ENCODE data around the gene THAP4.

THAP4 gene, protein sequence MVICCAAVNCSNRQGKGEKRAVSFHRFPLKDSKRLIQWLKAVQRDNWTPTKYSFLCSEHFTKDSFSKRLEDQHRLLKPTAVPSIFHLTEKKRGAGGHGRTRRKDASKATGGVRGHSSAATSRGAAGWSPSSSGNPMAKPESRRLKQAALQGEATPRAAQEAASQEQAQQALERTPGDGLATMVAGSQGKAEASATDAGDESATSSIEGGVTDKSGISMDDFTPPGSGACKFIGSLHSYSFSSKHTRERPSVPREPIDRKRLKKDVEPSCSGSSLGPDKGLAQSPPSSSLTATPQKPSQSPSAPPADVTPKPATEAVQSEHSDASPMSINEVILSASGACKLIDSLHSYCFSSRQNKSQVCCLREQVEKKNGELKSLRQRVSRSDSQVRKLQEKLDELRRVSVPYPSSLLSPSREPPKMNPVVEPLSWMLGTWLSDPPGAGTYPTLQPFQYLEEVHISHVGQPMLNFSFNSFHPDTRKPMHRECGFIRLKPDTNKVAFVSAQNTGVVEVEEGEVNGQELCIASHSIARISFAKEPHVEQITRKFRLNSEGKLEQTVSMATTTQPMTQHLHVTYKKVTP

DNA sequence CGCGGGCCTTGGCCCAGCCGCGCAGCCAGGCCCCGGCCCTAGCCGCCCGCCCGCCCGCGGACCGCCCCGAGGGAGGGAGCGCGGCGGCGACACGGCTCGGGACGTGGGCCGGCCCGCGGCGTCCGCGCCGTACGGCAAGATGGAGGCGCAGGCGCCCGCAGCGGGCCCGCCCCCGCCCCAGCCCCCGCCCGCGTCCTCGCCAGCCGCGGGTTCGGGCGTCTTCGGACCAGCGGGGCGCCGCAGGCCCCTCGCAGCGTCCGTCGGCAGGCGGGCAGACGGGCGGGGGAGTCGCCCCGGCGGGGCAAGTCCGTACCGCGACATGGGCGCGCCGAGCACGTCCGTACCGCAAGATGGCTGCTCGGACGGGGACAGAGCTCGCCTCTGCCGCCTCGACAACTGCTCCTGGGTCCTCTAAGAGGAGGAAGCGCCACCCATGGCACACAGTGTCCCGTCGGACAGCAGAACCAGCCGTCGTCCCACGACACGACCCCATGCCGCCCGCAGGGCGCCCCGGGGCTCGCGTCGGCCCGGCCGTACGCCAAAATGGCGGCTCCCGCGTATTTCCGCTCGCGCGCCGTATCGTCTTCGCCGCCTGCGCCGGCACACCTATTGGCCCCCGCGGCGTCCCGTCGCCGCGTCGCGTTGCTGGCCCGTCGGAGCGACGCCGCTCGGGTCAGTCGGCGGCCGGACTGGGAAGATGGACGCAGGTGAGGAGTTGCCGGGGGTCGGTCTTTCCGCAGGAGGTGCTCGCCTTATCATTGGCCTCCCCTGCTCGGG, at the start of gene THAP4, which contains the start of gene ATG4B:
THAP4 (minus strand) TSS at position 141 of the 777 bp plus-strand sequence. CDS start 141 bp downstream, outside the sequence.
ATG4B (plus strand) TSS at position 676 of the 777 bp plus-strand sequence; CDS start at position 698, 22 bp downstream.
- FAIRE-seq = no peak

DNA sequence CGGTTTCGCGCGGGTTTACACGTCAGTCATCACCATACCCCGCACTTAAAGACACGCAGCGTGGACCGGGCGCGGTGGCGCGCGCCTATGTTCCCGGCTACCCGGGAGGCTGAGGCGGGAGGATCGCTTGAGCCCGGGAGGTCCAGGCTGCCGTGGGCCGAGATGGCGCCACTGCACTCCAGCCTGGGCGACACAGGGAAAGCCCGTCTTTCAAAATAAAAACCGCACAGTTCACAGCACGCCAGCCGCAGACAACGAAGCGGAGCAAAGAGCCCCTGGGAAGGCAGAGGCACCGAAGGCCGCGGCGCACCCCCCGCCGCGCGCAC, 49.3 kb upstream of the THAP4 start:
- no peak for FAIRE-seq

DNA sequence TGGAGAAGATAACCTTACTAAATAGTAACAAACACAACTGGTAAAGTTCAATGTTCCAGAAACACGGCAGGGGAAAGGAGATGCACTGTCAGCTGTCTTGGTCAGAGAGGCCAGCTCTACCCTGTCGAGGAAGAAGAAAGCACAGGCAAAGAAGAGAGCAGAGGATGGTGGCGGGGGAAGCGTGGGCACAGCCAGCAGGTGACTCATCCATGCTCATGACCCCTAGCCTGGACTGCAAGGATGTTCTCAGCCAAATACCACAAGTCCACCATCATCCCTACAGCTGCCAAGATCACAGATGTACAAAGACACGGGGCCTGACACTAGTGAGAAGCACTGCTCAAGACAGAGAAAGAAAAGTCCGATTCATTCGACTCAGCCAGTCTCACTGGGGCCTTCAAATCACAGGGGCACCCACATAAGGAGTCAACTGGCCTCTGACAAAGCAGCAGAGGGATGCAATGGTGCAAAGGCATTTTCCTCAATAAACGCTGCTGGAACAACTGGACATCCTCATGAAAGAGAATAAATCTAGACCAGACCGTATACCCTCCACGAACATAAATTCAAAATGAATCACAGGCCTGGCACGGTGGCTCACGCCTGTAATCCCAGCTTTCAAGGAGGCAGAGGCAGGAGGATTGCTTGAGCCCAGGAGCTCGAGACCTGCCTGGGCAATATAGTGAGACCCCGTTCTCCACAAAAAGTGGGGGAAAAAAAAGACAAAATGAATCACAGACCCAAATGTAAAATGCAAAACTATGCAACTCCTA, 44.1 kb upstream of the THAP4 start:
- no peak for FAIRE-seq

DNA sequence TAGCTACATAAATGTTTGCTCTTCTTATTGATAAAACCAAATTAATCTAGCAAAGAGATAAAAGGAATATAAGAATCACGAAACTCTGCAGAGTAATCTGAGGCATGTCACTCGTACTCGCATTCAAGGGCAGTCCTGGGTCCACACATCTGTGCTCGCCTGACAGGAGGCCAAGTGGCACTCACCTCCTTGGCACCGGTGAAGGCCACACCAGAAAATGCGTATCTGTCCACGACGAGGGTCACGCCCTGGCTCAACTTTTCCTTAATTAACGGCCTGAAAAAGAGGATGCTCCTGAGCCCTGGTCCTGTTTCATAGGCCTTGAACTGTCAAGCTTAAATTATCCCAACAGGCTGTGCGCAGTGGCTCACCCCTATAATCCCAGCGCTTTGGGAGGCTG, 43.1 kb upstream of the THAP4 start:
- no peak for FAIRE-seq

DNA sequence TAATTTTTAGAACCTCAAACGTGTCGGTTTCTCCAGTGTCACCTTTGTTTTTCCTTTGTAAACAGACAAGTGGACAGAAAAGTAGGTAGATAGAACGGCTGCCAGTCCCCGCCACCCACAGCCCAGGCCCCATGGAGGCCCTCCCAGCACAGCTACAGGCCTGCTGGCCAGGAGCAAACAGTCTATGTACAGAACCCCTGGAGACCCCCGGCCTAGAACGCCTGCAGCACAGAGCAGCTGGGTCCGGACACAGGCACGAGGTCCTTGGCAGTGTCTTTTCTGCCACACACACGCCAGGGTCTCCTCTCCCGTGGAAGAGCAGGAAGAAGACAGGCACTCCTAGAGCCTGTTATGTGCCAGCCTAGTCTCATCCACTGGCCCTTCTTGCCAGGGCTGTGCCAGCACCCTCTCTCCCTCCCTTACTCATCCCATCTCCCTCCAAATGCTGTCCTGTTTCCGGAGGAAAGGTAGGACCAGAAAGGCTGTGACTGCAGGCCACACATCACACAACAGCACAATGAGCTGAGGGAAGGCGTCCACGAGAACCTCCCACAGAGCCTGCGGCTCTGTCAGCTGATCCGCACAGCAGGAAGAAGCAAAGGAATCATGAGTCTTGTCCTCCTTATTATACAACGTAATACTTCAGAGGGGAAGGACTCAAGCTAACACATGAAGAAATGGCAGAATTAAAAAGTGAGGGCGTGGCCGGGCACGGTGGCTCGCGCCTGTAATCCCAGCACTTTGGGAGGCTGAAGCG, 42.0 kb upstream of the THAP4 start:
- no peak for FAIRE-seq

DNA sequence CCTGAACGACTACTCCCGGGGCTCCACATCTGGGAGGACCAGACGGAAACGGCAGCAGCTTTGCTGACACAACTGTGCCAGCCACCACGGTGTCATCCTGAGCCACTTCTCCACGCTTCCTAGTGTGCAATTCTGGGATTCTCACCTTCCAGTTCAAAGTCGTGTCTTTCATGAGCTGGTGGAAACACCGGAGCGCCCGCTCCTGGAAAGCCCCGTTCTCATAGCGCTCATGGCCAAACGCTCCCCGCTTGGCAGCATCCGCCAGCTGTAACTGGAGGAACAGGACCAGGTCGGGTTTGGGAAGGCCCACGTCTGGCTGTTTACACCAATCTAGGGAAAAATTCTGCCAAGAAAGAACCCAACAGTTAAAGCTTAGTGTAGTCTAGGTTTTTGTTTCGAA, 41.3 kb upstream of the THAP4 start:
- no peak for FAIRE-seq

DNA sequence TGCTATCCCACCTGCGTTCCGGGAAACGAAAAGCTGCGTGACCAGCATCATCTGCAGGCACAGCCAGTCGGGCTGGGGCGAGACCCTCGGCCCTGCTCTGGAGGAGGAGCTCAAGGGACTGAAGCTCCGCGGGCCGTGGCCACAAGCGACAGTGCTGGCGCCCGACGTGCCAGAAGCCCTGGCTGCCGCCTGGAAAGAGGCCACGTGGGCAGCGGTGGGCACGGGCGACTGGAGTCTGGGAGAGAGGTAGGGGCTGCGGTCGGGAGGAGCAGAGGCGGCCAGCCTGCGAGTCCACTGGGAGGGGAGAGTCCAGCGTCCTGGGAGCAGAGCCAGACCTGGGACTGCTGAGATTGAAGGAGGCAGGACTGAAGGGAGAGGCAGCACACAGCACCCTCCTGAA, 40.4 kb upstream of the THAP4 start:
- FAIRE-seq = no peak

DNA sequence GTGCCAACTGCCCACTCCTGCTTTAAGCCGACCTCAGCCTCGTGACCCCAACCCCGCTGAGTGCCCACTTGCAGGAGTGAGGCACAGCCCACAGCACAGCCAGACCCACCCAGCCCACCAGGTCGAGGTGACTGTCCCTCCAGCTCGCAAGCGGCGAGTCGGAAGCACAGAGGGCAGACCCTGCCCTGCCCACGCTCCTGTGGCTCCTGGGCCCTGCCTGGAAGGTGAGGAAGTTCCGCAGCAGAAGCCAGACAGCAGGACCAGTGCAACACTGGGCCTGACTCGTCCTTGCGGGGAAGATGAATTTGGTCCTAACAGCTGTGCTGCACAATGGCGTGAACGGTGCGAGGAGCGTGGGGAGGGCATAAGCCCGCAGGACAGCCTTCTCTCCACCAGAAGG, 39.7 kb upstream of the THAP4 start:
- FAIRE-seq = no peak

DNA sequence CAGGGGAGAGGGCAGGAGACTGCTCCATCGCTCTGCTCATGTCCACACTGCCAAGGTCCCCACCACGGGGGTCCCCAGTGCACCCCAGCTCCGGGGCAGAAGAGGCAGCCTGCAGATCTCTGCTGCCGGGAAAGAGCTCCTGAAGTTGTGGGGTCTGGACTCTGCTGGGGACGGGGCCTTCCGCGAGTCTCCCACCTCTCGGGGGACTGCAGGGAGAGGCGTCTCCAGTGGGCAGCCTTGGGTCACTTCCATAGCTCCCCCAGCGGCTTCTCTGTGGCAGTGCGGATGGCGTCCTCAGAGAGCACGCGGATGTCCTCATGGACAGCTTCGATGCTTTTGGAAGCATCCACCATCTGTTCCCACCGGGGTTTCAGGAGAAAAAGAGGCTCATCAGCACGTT, 38.9 kb upstream of the THAP4 start:
- no peak for FAIRE-seq

DNA sequence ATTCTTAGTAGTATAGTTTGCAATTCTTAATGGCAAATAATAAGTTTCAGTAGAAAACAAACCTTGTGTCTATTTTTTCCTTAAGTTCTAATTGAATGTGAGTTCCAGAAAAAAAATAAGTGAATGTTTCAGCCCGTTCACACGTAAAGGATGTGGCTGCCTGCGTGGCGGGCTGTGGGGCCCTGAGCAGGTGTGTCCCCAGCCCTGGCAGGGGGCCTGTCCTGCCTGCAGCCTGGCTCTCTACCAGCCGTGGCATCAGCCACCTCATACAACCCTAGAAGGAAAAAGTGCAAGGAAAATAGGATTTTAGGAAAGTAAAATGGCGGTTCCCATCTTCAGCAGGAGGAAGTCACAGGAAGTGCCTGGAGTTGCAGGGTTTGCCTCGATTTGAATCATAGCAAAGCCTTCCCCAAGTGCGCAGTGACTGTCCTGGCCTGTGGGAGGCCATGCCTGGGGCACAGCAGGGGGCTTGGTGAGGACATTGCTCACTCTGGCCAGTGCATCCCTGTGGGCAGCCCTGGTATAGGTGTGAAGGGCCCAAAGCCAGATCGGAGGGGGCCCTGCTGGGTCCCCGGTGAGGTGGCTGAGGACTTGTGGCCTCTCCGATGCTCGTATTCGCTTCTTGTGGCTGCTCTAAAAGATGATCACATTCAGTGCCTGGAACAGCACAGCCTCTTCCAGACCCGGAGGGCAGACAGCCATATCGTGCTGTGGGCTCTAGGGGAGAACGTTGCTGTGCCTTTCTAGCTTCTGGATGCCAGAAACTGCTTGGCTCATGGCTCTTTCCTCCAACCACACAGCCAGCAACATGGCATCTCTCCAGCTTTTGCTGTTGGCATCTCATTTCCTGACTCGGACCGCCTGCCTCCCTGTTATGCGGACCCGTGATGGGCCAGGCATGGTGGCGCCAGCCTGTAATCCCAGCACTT, 37.1 kb upstream of the THAP4 start:
- FAIRE-seq = no peak

DNA sequence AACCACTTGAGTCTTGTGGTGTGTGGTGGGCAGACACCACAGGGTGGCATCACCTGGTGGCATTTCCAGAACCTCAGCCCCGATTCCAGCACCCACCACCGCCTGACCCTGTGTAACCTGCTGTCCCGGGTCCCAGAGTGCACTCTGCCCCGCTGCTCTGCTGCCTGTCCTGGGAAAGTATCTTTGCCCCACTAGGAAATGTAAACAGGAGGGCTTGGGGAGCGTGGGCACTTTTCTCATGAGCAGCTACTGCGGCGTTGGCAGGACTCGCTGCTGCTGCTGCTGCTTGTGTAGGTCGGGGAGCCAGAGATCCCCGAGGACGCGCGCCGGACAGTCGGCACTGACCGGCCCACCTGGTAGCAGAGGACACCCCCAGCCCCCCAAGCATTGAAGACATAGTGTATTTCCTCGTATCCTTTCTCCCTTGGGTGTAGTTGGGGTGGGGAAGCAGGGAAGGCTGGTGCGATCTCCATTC, 36.3 kb upstream of the THAP4 start:
- FAIRE-seq = no peak

DNA sequence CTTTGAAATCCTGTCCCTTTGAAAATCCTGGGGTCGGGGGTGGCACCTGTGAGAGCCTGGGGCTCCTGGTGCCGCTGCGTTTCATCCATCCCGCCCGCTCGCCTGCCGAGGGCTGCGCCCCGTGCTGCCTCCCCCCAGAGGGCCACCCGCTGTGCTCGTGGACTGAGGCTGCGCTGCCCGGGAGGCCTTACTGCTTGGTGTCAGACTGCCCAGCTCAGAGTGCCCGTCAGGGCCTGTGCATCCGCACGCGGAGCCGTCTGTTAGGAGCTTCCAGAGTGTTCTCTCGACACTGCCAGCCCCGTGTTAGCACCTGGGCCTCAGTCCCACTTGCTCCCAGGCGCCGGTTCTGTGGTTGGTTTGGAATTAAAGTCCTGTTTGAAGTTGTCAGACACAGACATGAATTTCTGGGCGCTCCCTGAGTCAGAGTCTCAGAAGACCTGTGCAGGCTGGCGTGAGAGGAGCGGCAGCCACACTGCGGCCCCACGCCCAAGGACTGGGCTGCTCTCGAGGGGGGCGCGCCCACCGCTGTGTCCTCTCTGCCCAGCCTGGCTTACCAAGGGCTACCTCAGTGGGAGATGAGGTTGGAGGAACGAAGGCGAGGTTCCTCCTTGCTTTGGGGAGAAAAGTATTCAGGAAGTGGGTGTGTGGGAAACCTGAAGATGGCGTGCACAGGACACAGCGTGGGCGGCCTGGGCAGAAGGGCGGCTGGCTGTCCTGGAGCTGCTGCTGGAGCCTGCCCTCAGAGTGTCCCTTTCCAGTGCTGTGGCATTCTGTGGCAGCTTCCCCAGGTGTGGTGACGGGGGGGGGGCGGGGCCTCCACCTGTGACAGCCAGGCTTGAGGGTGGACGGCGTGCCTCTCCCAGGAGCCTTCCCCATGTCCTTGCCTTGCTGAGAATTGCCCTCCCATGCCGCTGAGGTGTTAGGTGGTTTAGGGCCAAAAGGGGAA, 35.6 kb upstream of the THAP4 start:
- no peak for FAIRE-seq

DNA sequence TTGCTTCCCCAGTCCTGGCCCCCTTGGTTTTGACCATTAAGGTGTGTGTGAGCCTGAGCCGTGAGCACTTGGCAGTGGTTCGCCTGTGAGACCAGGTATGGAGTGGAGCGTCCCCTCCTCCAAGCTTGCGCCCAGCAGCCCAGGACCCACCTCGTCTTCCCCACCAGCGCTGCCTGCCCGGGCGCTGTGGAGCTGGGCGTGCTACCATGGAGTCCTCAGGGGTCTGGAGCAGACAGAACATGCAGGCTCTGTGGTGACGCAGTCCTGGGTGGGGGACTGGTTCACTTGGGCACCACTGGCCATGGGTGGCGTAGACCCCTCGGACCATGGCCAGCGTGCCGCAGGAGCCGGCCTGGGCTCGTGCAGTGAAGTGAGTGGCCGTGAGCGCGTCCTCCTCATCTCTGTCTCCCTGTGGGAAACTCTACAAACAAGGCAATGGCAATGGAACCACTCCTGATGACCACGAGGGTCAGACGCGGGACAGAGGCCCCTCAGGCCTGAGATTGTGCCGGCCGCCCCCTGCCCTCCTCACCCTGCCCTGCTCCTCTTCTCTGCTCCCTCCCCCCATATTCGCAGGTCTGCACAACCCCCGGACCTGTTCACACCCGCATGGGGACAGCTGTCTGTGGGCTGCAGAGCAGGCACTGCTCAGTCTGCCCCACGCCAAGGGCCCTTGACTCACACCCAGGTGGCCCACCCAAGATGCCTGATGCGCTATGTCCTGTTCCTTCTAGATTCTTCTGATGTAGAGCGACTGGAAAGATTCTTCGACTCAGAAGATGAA, 34.7 kb upstream of the THAP4 start:
- FAIRE-seq = no peak

DNA sequence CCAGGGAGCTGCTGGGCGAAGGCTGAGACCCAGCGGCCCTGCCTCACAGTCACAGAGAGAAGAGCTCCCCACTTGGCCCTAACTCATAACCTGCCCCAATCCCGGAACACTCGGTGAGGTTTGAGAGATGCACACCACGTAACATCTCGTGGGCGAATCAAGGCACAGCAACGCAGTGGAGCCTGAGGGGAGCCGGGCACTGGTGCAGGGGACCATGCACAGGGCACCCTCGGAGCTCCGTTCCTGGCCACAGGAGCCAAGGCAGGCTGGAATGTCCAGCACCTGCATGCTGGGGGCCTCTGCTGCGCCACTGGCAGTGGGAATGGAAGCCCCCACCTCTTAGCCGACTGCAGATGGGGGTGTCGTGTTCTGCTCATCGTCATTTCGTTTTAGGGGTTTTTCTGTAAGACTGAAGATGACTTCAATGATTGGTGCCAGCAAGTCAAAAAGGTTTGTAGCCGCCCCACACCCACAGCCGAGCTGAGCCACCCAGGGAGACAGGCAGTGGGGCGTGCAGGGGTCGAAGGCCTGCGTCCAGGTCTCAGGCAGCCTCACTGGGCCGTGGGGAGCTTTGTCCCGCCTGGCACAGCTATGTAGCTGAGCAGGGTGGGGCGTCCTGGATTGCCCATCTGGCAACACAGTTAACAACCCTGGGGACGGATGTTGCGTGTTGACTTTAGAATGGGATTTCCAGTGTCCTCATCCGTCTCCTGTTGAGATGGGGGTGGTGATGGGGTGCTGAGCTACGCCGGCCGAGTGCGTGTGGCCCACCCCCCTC, 33.6 kb upstream of the THAP4 start:
- no peak for FAIRE-seq

DNA sequence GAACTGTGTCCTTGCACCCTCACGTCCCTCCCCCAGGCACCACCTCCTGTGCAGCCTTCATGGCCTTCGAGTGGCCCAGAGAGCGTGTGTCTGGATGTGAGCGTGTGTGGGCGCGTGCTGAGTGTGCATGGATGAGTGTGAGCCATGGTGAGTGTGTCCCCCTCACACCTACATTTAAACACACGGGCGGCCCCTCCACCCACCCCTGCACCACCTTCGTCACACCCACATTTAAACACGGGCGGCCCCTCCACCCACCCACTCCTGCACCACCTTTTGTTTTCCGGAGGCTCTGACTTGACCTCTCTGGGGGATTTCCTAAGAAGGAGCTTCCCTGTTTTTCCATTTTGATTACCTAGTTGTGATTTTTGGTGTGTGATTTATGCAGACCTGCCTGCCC, 31.9 kb upstream of the THAP4 start:
- no peak for FAIRE-seq

DNA sequence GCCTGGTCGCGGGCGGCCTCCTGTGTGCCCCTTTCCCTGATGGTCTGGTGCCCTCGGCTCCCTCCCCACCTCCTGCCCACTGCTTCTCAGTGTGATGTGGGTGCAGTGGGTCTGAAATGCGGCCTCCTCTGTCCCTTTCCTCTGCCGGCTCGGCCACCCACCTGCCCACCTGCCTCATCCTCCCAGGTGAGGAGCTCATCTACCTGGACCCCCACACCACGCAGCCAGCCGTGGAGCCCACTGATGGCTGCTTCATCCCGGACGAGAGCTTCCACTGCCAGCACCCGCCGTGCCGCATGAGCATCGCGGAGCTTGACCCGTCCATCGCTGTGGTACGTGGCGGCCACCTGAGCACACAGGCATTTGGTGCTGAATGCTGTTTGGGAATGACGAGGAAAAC, 31.4 kb upstream of the THAP4 start:
- FAIRE-seq = no peak

DNA sequence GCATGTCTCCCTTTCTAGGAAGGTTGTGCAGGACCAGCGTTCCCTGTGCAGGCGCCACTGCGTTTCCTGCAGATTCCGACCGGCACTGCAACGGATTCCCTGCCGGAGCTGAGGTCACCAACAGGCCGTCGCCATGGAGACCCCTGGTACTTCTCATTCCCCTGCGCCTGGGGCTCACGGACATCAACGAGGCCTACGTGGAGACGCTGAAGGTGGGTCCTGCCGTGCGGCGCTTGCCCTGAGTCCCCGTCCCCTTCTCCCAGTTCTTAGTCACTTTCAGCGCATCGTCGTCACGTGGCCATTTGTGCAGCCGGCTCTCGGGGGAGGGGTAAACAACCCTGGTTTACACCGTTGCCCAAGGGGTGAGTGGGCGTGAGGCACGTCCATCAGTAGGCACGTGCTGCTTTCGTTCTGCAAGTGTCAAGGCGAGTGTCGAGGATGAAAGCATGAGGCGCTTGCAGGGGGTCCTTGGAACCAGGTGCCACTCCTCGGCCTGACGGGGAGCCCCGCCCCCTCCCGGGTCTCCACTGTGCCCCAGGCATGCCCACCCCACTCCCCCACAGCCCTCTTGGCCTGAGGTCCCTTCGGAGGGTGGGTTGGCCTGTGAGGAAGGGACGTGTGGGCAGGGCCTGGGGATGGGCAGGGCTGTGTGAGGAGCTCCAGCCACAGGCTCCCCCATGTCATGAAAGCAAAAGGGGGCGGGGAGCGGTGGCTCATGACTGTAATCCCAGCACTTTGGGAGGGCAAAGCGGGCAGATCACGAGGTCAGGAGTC, 29.9 kb upstream of the THAP4 start:
- no peak for FAIRE-seq
